Measurements from ENCODE around the gene MFAP4. TPM values are rescaled to one million over a fixed set of nuclear protein-coding genes. Genes with fewer than 3 reads are reported as not detected.
A peak's percentile ranks its signal among the peaks of the same experiment; 100 is the strongest.

Gene MFAP4
- total RNA-seq, 1 experiment from 2014 or later, result not detected

DNA sequence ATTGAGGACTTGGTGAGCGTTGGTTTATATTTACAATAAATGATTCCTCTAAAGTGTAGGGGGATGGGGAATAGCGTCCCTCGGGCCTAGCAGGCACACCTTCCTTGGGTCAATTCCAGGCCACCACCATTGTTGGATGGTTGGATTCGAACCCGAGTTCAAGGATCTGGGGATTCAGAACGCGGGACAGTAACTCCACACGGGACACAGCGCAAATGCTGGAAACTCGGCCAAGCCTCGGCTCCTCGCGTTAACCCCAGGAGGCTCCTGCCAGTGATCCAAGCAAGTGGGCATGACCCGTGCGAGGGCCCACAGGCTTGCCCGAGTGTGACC, 25.1 kb downstream of the MFAP4 start:
- intact Hi-C loops (cut with micrococcal nuclease; ENCODE audit: unreplicated experiment), result loop anchor here (1.0 to 2.0 kb wide), 4 partner anchors 16 to 405 kb away; partner anchors contain the start of gene MAPK7
- no peaks in the 10 kb centered on the region for H3K36me3 ChIP-seq (ENCODE audit: control insufficient read depth, insufficient read depth, low read length)
- peak overlapping the region; percentile 80 for H3K4me3 Mint-ChIP-seq (ENCODE audit: unreplicated experiment)
- POLR2A ChIA-PET, result interaction anchor here (3.1 kb wide), 1 partner anchor 16 kb away, joined by 30 read pairs; the partner anchor contains the start of gene MAPK7
- H3K27me3 Mint-ChIP-seq (ENCODE audit: insufficient read depth, unreplicated experiment), result no peaks in the 10 kb centered on the region
- no peaks in the 10 kb centered on the region for H3K4me1 Mint-ChIP-seq (ENCODE audit: low read depth, unreplicated experiment)
- peak overlapping the region; percentile 81 for H3K4me3 ChIP-seq (ENCODE audit: low read depth, low read length)
- H3K9me3 ChIP-seq, result no peaks in the 10 kb centered on the region
- no peak for DNase-seq
- H3K27ac Mint-ChIP-seq (ENCODE audit: unreplicated experiment), result peak overlapping the region; percentile 68
- TF ChIP-seq, protein P1, sequence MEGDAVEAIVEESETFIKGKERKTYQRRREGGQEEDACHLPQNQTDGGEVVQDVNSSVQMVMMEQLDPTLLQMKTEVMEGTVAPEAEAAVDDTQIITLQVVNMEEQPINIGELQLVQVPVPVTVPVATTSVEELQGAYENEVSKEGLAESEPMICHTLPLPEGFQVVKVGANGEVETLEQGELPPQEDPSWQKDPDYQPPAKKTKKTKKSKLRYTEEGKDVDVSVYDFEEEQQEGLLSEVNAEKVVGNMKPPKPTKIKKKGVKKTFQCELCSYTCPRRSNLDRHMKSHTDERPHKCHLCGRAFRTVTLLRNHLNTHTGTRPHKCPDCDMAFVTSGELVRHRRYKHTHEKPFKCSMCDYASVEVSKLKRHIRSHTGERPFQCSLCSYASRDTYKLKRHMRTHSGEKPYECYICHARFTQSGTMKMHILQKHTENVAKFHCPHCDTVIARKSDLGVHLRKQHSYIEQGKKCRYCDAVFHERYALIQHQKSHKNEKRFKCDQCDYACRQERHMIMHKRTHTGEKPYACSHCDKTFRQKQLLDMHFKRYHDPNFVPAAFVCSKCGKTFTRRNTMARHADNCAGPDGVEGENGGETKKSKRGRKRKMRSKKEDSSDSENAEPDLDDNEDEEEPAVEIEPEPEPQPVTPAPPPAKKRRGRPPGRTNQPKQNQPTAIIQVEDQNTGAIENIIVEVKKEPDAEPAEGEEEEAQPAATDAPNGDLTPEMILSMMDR (IDR thresholded peaks at IDR 0.05; ENCODE audit: insufficient read depth in 1 of 2, low read depth in 1 of 2, low read length in 1 of 2, severe bottlenecking in 1 of 2, unreplicated experiment in 1 of 2), result no peak
- H3K36me3 Mint-ChIP-seq (ENCODE audit: insufficient read depth, unreplicated experiment), result no peaks in the 10 kb centered on the region
- H3K4me1 ChIP-seq, result peaks cover 6% of the 10 kb centered on the region
- CTCF ChIA-PET, result interaction anchor here (0.9 to 2.4 kb wide), 8 partner anchors 16 to 405 kb away, joined by 3 to 69 read pairs (median 7); partner anchors contain the start of gene MAPK7
- TSS peak; percentile 64 for BruUV-seq (replicated peaks)
- no peaks in the 10 kb centered on the region for H3K9me3 Mint-ChIP-seq (ENCODE audit: unreplicated experiment)
- H3K27me3 ChIP-seq (replicated peaks; ENCODE audit: control insufficient read depth, insufficient read depth, low read length), result no peaks in the 10 kb centered on the region

DNA sequence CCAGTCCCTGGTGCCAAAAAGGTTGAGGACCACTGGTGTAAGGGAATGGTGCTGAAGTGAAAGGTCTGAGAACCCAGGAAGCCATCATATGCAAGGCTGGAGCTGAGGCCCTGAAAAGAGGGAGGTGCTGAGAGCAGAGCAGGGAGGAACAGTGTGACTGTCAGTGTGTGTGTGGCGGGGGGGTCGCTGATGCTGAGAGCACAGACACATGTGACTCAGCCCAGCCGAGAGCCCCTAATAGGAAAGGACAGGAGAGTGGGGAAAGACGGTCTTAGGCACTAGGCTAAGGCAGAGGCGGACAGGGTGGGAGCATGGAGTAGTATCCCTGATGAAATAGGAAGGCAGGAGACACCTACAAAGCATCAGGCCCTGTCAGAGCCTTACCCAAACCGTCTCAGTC, 25.7 kb downstream of the MFAP4 start:
- Histone ChIP-seq H3K27me3 (replicated peaks; ENCODE audit: control insufficient read depth, insufficient read depth, low read length) (no peaks in the 10 kb centered on the region; the same call in 1 of the 2 replicates), H3K4me1 (peaks cover 6% of the 10 kb centered on the region), H3K36me3 (ENCODE audit: control insufficient read depth, insufficient read depth, low read length) (no peaks in the 10 kb centered on the region), H3K4me3 (ENCODE audit: low read depth, low read length) (no peak overlapping the region), H3K9me3 (no peaks in the 10 kb centered on the region)
- Mint-ChIP-seq H3K9me3 (ENCODE audit: unreplicated experiment) (no peaks in the 10 kb centered on the region), H3K36me3 (ENCODE audit: insufficient read depth, unreplicated experiment) (no peaks in the 10 kb centered on the region), H3K27me3 (ENCODE audit: insufficient read depth, unreplicated experiment) (no peaks in the 10 kb centered on the region), H3K4me3 (ENCODE audit: unreplicated experiment) (peak overlapping the region; percentile 80), H3K27ac (ENCODE audit: unreplicated experiment) (peak overlapping the region; percentile 39), H3K4me1 (ENCODE audit: low read depth, unreplicated experiment) (no peaks in the 10 kb centered on the region)
- BruUV-seq (replicated peaks), result no TSS peak
- intact Hi-C loops (cut with micrococcal nuclease; ENCODE audit: unreplicated experiment), result no loop called here
- TF ChIP-seq, protein P1 (IDR thresholded peaks at IDR 0.05; ENCODE audit: insufficient read depth in 1 of 2, low read depth in 1 of 2, low read length in 1 of 2, severe bottlenecking in 1 of 2, unreplicated experiment in 1 of 2), result no peak
- DNase-seq, result peak in 1 of 2 experiments; percentile 30
- CTCF ChIA-PET, result interaction anchor here (2.4 kb wide), 1 partner anchor 17 kb away, joined by 69 read pairs; the partner anchor contains the start of gene MAPK7
- POLR2A ChIA-PET, result interaction anchor here (3.1 kb wide), 1 partner anchor 16 kb away, joined by 30 read pairs; the partner anchor contains the start of gene MAPK7

DNA sequence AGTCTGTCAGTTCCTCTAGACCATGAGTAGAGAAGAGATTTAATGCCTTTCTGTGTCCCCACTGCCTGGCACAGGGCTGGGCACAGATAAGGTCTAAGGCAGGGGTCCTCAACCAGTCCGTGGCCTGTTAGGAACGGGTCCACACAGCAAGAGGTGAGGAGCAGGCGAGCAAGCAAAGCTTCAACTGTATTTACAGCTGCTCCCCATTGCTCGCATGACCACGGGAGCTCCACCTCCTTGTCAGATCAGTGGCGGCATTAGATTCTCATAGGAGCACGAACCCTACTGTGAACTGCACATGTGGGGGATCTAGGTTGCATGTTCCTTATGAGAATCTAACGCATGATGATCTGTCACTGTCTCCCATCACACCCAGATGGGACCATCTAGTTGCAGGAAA, 26.2 kb downstream of the MFAP4 start:
- POLR2A ChIA-PET, result interaction anchor here (3.1 kb wide), 1 partner anchor 17 kb away, joined by 30 read pairs; the partner anchor contains the start of gene MAPK7
- no peaks in the 10 kb centered on the region for H3K4me1 Mint-ChIP-seq (ENCODE audit: low read depth, unreplicated experiment)
- no peaks in the 10 kb centered on the region for H3K36me3 Mint-ChIP-seq (ENCODE audit: insufficient read depth, unreplicated experiment)
- H3K27me3 ChIP-seq (replicated peaks; ENCODE audit: control insufficient read depth, insufficient read depth, low read length), result no peaks in the 10 kb centered on the region; the same call in 1 of the 2 replicates
- H3K27ac Mint-ChIP-seq (ENCODE audit: unreplicated experiment), result peak overlapping the region; percentile 39
- peak in 1 of 2 experiments; percentile 27 for DNase-seq
- no peak overlapping the region for H3K4me3 Mint-ChIP-seq (ENCODE audit: unreplicated experiment)
- H3K9me3 ChIP-seq, result no peaks in the 10 kb centered on the region
- no peak overlapping the region for H3K4me3 ChIP-seq (ENCODE audit: low read depth, low read length)
- TF ChIP-seq, protein P1 (IDR thresholded peaks at IDR 0.05; ENCODE audit: insufficient read depth in 1 of 2, low read depth in 1 of 2, low read length in 1 of 2, severe bottlenecking in 1 of 2, unreplicated experiment in 1 of 2), result no peak
- BruUV-seq (replicated peaks), result no TSS peak
- H3K27me3 Mint-ChIP-seq (ENCODE audit: insufficient read depth, unreplicated experiment), result no peaks in the 10 kb centered on the region
- CTCF ChIA-PET, result no interaction called here
- intact Hi-C loops (cut with micrococcal nuclease; ENCODE audit: unreplicated experiment), result no loop called here
- no peaks in the 10 kb centered on the region for H3K9me3 Mint-ChIP-seq (ENCODE audit: unreplicated experiment)
- H3K4me1 ChIP-seq, result peaks cover 6% of the 10 kb centered on the region
- no peaks in the 10 kb centered on the region for H3K36me3 ChIP-seq (ENCODE audit: control insufficient read depth, insufficient read depth, low read length)
